GM23248 (cell line): ENCODE results near the gene GNA14. TPM values are rescaled to one million over a fixed set of nuclear protein-coding genes. Genes with fewer than 3 reads are reported as not detected.

Experiments used
- DNase-seq: peaks from one replicate; pipeline ENCODE4 v3.0.0-alpha.2; 2015
- H2AFZ ChIP-seq: fragments of 200-600 bp; sonication (generic); 2 replicates; pipeline ENCODE4 v1.6.1; 2016; ENCODE audit warnings: antibody characterized with exemption
- H3F3A ChIP-seq: fragments of 200-600 bp; sonication (generic); 2 replicates; pipeline ENCODE4 v1.6.1; 2016; ENCODE audit warnings: mild to moderate bottlenecking, antibody characterized with exemption, mixed run types; ENCODE audit not compliant: insufficient read depth
- H3K27ac ChIP-seq: fragments of 200-600 bp; sonication (generic); 2 replicates; pipeline ENCODE4 v1.5.1; 2016; ENCODE audit warnings: mild to moderate bottlenecking
- H3K27me3 ChIP-seq: fragments of 200-600 bp; sonication (generic); replicated peaks from 2 replicates; pipeline ENCODE4 v1.6.1; 2016; ENCODE audit warnings: mild to moderate bottlenecking; ENCODE audit not compliant: insufficient read depth
- H3K36me3 ChIP-seq: fragments of 200-600 bp; sonication (generic); 2 replicates; pipeline ENCODE4 v1.6.1; 2016; ENCODE audit warnings: low read depth, mild to moderate bottlenecking
- H3K4me1 ChIP-seq: fragments of 200-600 bp; sonication (generic); 2 replicates; pipeline ENCODE4 v1.6.1; 2016; ENCODE audit warnings: mild to moderate bottlenecking; ENCODE audit not compliant: insufficient read depth
- H3K4me2 ChIP-seq: fragments of 200-600 bp; sonication (generic); one replicate; pipeline ENCODE4 v1.6.1; 2016; ENCODE audit warnings: mild to moderate bottlenecking; ENCODE audit not compliant: unreplicated experiment
- H3K4me3 ChIP-seq: fragments of 200-600 bp; sonication (generic); 2 replicates; pipeline ENCODE4 v1.5.1; 2016; ENCODE audit warnings: mild to moderate bottlenecking
- H3K79me2 ChIP-seq: fragments of 200-600 bp; sonication (generic); 2 replicates; pipeline ENCODE4 v1.6.1; 2016; ENCODE audit warnings: mild to moderate bottlenecking; ENCODE audit not compliant: insufficient read depth
- H3K9ac ChIP-seq: fragments of 200-600 bp; sonication (generic); 2 replicates; pipeline ENCODE4 v1.6.1; 2016; ENCODE audit warnings: mild to moderate bottlenecking
- H3K9me2 ChIP-seq: fragments of 200-600 bp; sonication (generic); 2 replicates; pipeline ENCODE4 v1.6.1; 2016; ENCODE audit warnings: mixed run types, mild to moderate bottlenecking, moderate library complexity; ENCODE audit not compliant: insufficient read depth
- H3K9me3 ChIP-seq: fragments of 200-600 bp; sonication (generic); one replicate; pipeline ENCODE4 v1.6.1; 2017; ENCODE audit warnings: low read depth
- H4K20me1 ChIP-seq: fragments of 200-600 bp; sonication (generic); 2 replicates; pipeline ENCODE4 v1.6.0; 2016; ENCODE audit not compliant: insufficient read depth
- EZH2 ChIP-seq: fragments of 200-600 bp; sonication (generic); IDR thresholded peaks from 2 replicates; pipeline ENCODE4 v1.6.1; 2018; ENCODE audit warnings: antibody characterized with exemption, mild to moderate bottlenecking; ENCODE audit not compliant: insufficient read depth, poor library complexity, severe bottlenecking
- EZH2phosphoT487 ChIP-seq: fragments of 200-600 bp; sonication (generic); IDR thresholded peaks from 2 replicates; pipeline ENCODE4 v1.6.1; 2018; ENCODE audit warnings: antibody characterized with exemption, moderate library complexity, mild to moderate bottlenecking, low read depth; ENCODE audit not compliant: insufficient read depth
- WGBS, 2 experiments: methylation state at CpG; one replicate each; pipeline ENCODE4 v1.1.6; 2015 to 2017; ENCODE audit warnings: low lambda C conversion rate in 2 of 2, low coverage in 1 of 2; ENCODE audit errors: missing lambda C conversion rate in 2 of 2; 5-methylcytosine and 5-hydroxymethylcytosine counted together
- in situ Hi-C: fragments of 300-500 bp; cut with MboI; formaldehyde crosslinking; loops from 2 replicates; pipeline ENCODE4 v1.15.0; 2020
- polyA plus RNA-seq: library from polyadenylated mRNA; unstranded; fragments of >200 nt; fragmentation: Nextera tagmentation; extraction: Ambion mirVana; gene quantifications from 2 replicates; pipeline ENCODE4 v1.2.1, GENCODE V29; 2016
- total RNA-seq: library from RNA; depleted of rRNA; stranded (reverse); fragments of >200 nt; shearing (Covaris generic); gene quantifications from 2 replicates; pipeline ENCODE4 v1.2.3, GENCODE V29; 2014

GNA14 gene
- total and polyA plus RNA-seq, 2 experiments from 2014 or later: 0.11 to 0.24 TPM

GRCh38 chr9:77598991-77599390, 49.1 kb downstream of the GNA14 start:
- Histone ChIP-seq H3K9me3 (no peaks in the 10 kb centered on the region), H3K27me3 (0 out of 2 replicates have a peak, but pooled peaks cover 6% of the 10 kb centered on the region), H2AFZ (no peak overlapping the region), H3F3A (no peaks in the 10 kb centered on the region), H3K4me2 (no peak overlapping the region), H3K9me2 (no peaks in the 10 kb centered on the region), H3K27ac (no peak overlapping the region), H3K79me2 (no peaks in the 10 kb centered on the region), H3K36me3 (no peaks in the 10 kb centered on the region), H3K9ac (no peak overlapping the region), H4K20me1 (no peaks in the 10 kb centered on the region), H3K4me3 (no peak overlapping the region), H3K4me1 (no peaks in the 10 kb centered on the region)
- no peak for TF ChIP-seq EZH2phosphoT487
- TF ChIP-seq EZH2: no peak
- in situ Hi-C loops: no loop called here
- WGBS, 2 experiments: 6 to 12% methylated on average over 3 of the region's 3 CpGs
- no peak for DNase-seq

- WGBS, 2 experiments: 7 to 17% methylated on average over 3 of the region's 3 CpGs
- in situ Hi-C loops: no loop called here
- Histone ChIP-seq H3F3A (no peaks in the 10 kb centered on the region), H3K9me2 (no peaks in the 10 kb centered on the region), H3K9me3 (no peaks in the 10 kb centered on the region), H3K9ac (no peak overlapping the region), H2AFZ (no peak overlapping the region), H3K27ac (no peak overlapping the region), H3K4me1 (no peaks in the 10 kb centered on the region), H3K4me3 (no peak overlapping the region), H3K36me3 (no peaks in the 10 kb centered on the region), H3K27me3 (0 out of 2 replicates have a peak, but pooled peaks cover 6% of the 10 kb centered on the region), H3K79me2 (no peaks in the 10 kb centered on the region), H4K20me1 (no peaks in the 10 kb centered on the region), H3K4me2 (no peak overlapping the region)
- DNase-seq: peak; percentile 33
- no peak for TF ChIP-seq EZH2phosphoT487
- TF ChIP-seq EZH2: no peak
These were observed 49.6 kb downstream of the GNA14 start for GRCh38 chr9:77598524-77598923.

GRCh38 chr9:77597057-77597456, 51.1 kb downstream of the GNA14 start:
- 37 to 38% methylated on average over 3 of the region's 3 CpGs for WGBS, 2 experiments
- H3K27ac ChIP-seq: no peak overlapping the region

GRCh38 chr9:77595426-77596095, 52.6 kb downstream of the GNA14 start:
- WGBS, 2 experiments: 69 to 74% methylated on average over 8 of the region's 8 CpGs
- Histone ChIP-seq H3K27ac (no peak overlapping the region), H3K4me2 (no peak overlapping the region), H3K4me1 (no peaks in the 10 kb centered on the region), H3K27me3 (0 out of 2 replicates have a peak, but pooled peaks cover 6% of the 10 kb centered on the region), H3K4me3 (no peak overlapping the region), H3F3A (no peaks in the 10 kb centered on the region), H3K9me2 (no peaks in the 10 kb centered on the region), H3K9ac (no peak overlapping the region), H3K36me3 (no peaks in the 10 kb centered on the region), H3K9me3 (no peaks in the 10 kb centered on the region), H3K79me2 (no peaks in the 10 kb centered on the region), H4K20me1 (no peaks in the 10 kb centered on the region), H2AFZ (no peak overlapping the region)
- DNase-seq: no peak
- in situ Hi-C loops: no loop called here
- TF ChIP-seq EZH2: no peak
- TF ChIP-seq EZH2phosphoT487: no peak

More at GRCh38 chr9:77597057-77597456, 51.1 kb downstream of the GNA14 start:
- Histone ChIP-seq H3K4me1 (no peaks in the 10 kb centered on the region), H3K9me3 (no peaks in the 10 kb centered on the region), H3K9ac (no peak overlapping the region), H3K4me3 (no peak overlapping the region), H3F3A (no peaks in the 10 kb centered on the region), H2AFZ (no peak overlapping the region), H4K20me1 (no peaks in the 10 kb centered on the region), H3K9me2 (no peaks in the 10 kb centered on the region), H3K36me3 (no peaks in the 10 kb centered on the region), H3K4me2 (no peak overlapping the region), H3K27me3 (0 out of 2 replicates have a peak, but pooled peaks cover 6% of the 10 kb centered on the region), H3K79me2 (no peaks in the 10 kb centered on the region)
- no peak for DNase-seq
- in situ Hi-C loops: no loop called here
- TF ChIP-seq EZH2phosphoT487 (no peak), EZH2 (no peak)
